Measurements from ENCODE around the gene AATK. TPM values are rescaled to one million over a fixed set of nuclear protein-coding genes. Genes with fewer than 3 reads are reported as not detected.

The AATK gene
- total and polyA plus RNA-seq, 2 of the 13 experiments (the other 11 are each of a cell fraction or from before 2014, with no cell fraction given), result 2.9 to 8.4 TPM

DNA sequence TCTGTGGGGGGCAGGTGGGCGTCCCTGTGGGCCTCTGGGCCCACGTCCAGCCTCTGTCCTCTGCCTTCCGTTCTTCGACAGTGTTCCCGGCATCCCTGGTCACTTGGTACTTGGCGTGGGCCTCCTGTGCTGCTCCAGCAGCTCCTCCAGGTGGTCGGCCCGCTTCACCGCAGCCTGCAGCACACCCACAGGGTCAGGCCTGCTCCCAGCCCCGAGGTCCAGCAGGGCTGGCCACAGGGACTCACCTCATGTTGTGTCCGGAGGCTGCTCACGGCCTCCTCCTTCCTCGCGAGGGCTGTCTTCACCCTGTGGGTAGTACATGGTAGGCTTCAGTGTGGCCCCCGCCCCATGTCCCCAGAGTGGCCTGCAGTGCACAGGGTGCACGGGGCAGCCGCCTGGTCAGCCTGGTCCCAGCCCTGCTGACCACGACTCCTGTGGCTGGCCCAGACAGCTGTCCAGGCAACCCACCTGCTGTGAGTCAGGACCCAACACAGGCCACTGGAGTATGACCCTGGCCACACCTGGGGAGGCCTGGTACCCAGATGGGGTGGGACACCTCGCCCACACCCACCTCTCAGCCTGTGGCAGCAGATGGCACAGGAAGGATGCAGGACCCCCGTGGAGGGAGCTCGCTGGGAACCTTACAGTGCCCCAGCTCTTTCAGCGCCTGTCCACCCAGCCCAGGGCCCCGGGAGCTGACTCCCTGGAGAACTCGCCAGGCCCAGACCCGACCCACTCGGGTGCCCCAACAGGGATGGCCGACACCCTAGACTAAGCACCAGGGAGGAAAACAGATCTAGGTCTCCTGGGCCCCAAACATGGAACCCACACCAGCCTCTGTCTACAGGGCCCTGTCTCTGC is 23.9 kb upstream of the AATK start (continued):
- TF ChIP-seq, protein P1, sequence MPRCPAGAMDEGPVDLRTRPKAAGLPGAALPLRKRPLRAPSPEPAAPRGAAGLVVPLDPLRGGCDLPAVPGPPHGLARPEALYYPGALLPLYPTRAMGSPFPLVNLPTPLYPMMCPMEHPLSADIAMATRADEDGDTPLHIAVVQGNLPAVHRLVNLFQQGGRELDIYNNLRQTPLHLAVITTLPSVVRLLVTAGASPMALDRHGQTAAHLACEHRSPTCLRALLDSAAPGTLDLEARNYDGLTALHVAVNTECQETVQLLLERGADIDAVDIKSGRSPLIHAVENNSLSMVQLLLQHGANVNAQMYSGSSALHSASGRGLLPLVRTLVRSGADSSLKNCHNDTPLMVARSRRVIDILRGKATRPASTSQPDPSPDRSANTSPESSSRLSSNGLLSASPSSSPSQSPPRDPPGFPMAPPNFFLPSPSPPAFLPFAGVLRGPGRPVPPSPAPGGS (CRISPR knock-in tag; IDR thresholded peaks at IDR 0.05), result 0 out of 2 replicates have a peak, but pooled peaks have one; percentile 25
- TF ChIP-seq, protein P2, sequence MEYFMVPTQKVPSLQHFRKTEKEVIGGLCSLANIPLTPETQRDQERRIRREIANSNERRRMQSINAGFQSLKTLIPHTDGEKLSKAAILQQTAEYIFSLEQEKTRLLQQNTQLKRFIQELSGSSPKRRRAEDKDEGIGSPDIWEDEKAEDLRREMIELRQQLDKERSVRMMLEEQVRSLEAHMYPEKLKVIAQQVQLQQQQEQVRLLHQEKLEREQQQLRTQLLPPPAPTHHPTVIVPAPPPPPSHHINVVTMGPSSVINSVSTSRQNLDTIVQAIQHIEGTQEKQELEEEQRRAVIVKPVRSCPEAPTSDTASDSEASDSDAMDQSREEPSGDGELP (IDR thresholded peaks at IDR 0.05; ENCODE audit: borderline replicate concordance, low read depth), result no peak
- TF ChIP-seq SMC3 (IDR thresholded peaks at IDR 0.05; ENCODE audit: low read length) (peak; percentile 5; the same call in 1 of the 2 replicates), STAG1 (CRISPR knock-in tag; IDR thresholded peaks at IDR 0.05) (peak; percentile 91), THYN1 (CRISPR knock-in tag; IDR thresholded peaks at IDR 0.05; ENCODE audit: borderline replicate concordance, low read depth) (no peak), PHF8 (CRISPR knock-in tag; IDR thresholded peaks at IDR 0.05) (no peak), NPAS2 (CRISPR knock-in tag; IDR thresholded peaks at IDR 0.05; ENCODE audit: borderline replicate concordance) (no peak), ZFX (CRISPR knock-in tag; IDR thresholded peaks at IDR 0.05; ENCODE audit: low read depth) (peak; percentile 38; the same call in 1 of the 2 replicates), FOXO1 (CRISPR knock-in tag; IDR thresholded peaks at IDR 0.05) (0 out of 2 replicates have a peak, but pooled peaks have one; percentile 25), RAD21 (CRISPR knock-in tag; IDR thresholded peaks at IDR 0.05) (peak; percentile 86), RORA (CRISPR knock-in tag; IDR thresholded peaks at IDR 0.05) (no peak)
- TF ChIP-seq, protein P3, sequence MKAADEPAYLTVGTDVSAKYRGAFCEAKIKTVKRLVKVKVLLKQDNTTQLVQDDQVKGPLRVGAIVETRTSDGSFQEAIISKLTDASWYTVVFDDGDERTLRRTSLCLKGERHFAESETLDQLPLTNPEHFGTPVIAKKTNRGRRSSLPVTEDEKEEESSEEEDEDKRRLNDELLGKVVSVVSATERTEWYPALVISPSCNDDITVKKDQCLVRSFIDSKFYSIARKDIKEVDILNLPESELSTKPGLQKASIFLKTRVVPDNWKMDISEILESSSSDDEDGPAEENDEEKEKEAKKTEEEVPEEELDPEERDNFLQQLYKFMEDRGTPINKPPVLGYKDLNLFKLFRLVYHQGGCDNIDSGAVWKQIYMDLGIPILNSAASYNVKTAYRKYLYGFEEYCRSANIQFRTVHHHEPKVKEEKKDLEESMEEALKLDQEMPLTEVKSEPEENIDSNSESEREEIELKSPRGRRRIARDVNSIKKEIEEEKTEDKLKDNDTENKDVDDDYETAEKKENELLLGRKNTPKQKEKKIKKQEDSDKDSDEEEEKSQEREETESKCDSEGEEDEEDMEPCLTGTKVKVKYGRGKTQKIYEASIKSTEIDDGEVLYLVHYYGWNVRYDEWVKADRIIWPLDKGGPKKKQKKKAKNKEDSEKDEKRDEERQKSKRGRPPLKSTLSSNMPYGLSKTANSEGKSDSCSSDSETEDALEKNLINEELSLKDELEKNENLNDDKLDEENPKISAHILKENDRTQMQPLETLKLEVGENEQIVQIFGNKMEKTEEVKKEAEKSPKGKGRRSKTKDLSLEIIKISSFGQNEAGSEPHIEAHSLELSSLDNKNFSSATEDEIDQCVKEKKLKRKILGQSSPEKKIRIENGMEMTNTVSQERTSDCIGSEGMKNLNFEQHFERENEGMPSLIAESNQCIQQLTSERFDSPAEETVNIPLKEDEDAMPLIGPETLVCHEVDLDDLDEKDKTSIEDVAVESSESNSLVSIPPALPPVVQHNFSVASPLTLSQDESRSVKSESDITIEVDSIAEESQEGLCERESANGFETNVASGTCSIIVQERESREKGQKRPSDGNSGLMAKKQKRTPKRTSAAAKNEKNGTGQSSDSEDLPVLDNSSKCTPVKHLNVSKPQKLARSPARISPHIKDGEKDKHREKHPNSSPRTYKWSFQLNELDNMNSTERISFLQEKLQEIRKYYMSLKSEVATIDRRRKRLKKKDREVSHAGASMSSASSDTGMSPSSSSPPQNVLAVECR (CRISPR knock-in tag; IDR thresholded peaks at IDR 0.05; ENCODE audit: borderline replicate concordance), result no peak
- TF ChIP-seq, protein P4, sequence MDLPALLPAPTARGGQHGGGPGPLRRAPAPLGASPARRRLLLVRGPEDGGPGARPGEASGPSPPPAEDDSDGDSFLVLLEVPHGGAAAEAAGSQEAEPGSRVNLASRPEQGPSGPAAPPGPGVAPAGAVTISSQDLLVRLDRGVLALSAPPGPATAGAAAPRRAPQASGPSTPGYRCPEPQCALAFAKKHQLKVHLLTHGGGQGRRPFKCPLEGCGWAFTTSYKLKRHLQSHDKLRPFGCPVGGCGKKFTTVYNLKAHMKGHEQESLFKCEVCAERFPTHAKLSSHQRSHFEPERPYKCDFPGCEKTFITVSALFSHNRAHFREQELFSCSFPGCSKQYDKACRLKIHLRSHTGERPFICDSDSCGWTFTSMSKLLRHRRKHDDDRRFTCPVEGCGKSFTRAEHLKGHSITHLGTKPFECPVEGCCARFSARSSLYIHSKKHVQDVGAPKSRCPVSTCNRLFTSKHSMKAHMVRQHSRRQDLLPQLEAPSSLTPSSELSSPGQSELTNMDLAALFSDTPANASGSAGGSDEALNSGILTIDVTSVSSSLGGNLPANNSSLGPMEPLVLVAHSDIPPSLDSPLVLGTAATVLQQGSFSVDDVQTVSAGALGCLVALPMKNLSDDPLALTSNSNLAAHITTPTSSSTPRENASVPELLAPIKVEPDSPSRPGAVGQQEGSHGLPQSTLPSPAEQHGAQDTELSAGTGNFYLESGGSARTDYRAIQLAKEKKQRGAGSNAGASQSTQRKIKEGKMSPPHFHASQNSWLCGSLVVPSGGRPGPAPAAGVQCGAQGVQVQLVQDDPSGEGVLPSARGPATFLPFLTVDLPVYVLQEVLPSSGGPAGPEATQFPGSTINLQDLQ (CRISPR knock-in tag; IDR thresholded peaks at IDR 0.05), result no peak

Measured in HepG2 (cell line).